ENCODE measurements around the gene PSMG4. TPM values are rescaled to one million over a fixed set of nuclear protein-coding genes. Genes with fewer than 3 reads are reported as not detected.

Gene PSMG4
- total RNA-seq, 2 experiments from 2014 or later, result 12.3 to 12.8 TPM

DNA sequence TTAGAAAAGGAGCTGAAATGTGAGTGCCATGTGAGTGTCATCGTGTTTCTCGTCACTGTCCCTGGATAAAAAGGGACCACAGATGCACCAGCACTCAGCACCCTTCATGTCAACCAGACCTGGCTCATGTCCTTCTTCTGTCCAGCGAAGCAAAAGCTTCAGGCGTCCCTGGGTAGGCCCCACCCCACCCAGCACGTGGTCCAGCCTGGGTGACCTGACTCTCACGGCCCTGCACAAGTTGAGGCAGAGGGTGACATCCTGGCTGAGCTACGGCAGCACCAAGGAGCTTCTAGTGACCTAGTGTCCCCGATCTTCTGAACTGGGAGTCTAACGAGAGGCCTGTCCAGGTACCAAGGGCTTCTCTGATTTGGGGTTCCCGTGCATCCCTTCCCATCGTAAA, 37.8 kb downstream of the PSMG4 start:
- Histone ChIP-seq H3K4me1 (ENCODE audit: insufficient read depth, low read length) (no peaks in the 10 kb centered on the region), H3K27ac (ENCODE audit: low read depth in 1 of 2, low read length in 2 of 2) (no peak overlapping the region), H3K4me3 (ENCODE audit: low read length) (no peak overlapping the region), H3K9me3 (ENCODE audit: control insufficient read depth in 1 of 2, insufficient read depth in 1 of 2, low read length in 2 of 2) (no peaks in the 10 kb centered on the region), H3K27me3 (ENCODE audit: control insufficient read depth in 1 of 2, insufficient read depth in 2 of 2, low read length in 2 of 2) (no peaks in the 10 kb centered on the region), H3K36me3 (ENCODE audit: insufficient read depth, low read length) (no peaks in the 10 kb centered on the region)
- intact Hi-C loops (cut with DNase I, micrococcal nuclease), result no loop called here
- POLR2A ChIA-PET, result no interaction called here
- H3K4me1 Mint-ChIP-seq (ENCODE audit: low read depth), result no peaks in the 10 kb centered on the region
- peak in 1 of 14 experiments; percentile 25 for DNase-seq
- TF ChIP-seq, protein P1, sequence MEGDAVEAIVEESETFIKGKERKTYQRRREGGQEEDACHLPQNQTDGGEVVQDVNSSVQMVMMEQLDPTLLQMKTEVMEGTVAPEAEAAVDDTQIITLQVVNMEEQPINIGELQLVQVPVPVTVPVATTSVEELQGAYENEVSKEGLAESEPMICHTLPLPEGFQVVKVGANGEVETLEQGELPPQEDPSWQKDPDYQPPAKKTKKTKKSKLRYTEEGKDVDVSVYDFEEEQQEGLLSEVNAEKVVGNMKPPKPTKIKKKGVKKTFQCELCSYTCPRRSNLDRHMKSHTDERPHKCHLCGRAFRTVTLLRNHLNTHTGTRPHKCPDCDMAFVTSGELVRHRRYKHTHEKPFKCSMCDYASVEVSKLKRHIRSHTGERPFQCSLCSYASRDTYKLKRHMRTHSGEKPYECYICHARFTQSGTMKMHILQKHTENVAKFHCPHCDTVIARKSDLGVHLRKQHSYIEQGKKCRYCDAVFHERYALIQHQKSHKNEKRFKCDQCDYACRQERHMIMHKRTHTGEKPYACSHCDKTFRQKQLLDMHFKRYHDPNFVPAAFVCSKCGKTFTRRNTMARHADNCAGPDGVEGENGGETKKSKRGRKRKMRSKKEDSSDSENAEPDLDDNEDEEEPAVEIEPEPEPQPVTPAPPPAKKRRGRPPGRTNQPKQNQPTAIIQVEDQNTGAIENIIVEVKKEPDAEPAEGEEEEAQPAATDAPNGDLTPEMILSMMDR (IDR thresholded peaks at IDR 0.05), result no peak
- H3K36me3 Mint-ChIP-seq (ENCODE audit: low read depth), result no peaks in the 10 kb centered on the region
- no peak overlapping the region for H3K4me3 Mint-ChIP-seq
- H3K27ac Mint-ChIP-seq, result no peak overlapping the region
- H3K27me3 Mint-ChIP-seq, result no peaks in the 10 kb centered on the region
- no peaks in the 10 kb centered on the region for H3K9me3 Mint-ChIP-seq
- CTCF ChIA-PET, result no interaction called here
- ATAC-seq (ENCODE audit: poor library complexity), result no peak

DNA sequence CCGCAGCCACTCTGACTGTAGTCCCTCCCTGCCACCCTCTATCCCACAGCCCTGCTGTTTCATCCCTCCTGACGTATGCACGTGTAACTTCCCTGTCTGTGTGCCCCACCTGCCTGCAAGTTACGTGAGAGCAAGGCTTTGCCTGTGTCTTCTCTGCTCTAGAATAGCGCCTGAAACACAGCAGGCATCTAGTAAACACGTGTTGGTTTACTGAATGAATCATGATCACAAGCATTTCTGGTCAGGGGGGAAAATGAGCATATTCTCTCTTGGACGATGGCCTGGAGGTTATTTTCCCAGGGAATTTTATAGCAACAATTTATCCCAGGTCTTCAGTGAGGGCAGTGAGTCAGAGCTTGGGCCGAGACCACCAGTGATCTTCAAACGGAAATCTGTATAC, 38.3 kb downstream of the PSMG4 start:
- Mint-ChIP-seq H3K27ac (no peak overlapping the region), H3K4me3 (no peak overlapping the region), H3K4me1 (ENCODE audit: low read depth) (no peaks in the 10 kb centered on the region), H3K9me3 (no peaks in the 10 kb centered on the region), H3K36me3 (ENCODE audit: low read depth) (no peaks in the 10 kb centered on the region), H3K27me3 (no peaks in the 10 kb centered on the region)
- Histone ChIP-seq H3K4me1 (ENCODE audit: insufficient read depth, low read length) (no peaks in the 10 kb centered on the region), H3K9me3 (ENCODE audit: control insufficient read depth in 1 of 2, insufficient read depth in 1 of 2, low read length in 2 of 2) (no peaks in the 10 kb centered on the region), H3K27ac (ENCODE audit: low read depth in 1 of 2, low read length in 2 of 2) (no peak overlapping the region), H3K36me3 (ENCODE audit: insufficient read depth, low read length) (no peaks in the 10 kb centered on the region), H3K4me3 (ENCODE audit: low read length) (no peak overlapping the region), H3K27me3 (ENCODE audit: control insufficient read depth in 1 of 2, insufficient read depth in 2 of 2, low read length in 2 of 2) (no peaks in the 10 kb centered on the region)
- no peak for ATAC-seq (ENCODE audit: poor library complexity)
- intact Hi-C loops (cut with DNase I, micrococcal nuclease), result no loop called here
- TF ChIP-seq, protein P1 (IDR thresholded peaks at IDR 0.05), result no peak
- ChIA-PET POLR2A (no interaction called here), CTCF (no interaction called here)
- DNase-seq, result no peak

DNA sequence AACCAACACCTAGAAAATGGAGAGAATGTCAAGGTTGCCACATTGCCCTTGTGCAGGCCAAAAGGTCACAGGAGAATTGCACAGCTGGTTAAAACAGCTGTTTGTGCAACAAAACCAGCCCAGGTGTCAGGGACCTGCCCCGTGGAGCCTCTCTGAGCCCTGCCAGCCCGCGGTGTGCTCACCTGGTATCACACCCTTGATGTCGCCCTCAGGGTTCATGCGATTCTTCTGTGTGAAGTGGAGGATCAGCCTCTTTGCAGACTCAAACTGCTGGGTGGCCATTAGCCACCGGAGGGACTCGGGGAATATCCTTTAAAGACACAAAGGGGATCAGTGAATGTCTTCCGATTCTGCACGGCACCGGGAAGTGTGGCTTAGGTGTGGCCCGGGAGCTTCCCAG, 39.2 kb downstream of the PSMG4 start:
- ATAC-seq (ENCODE audit: poor library complexity) (no peak), DNase-seq (peak in 1 of 14 experiments; percentile 15)
- Histone ChIP-seq H3K4me1 (ENCODE audit: insufficient read depth, low read length) (no peaks in the 10 kb centered on the region), H3K27me3 (ENCODE audit: control insufficient read depth in 1 of 2, insufficient read depth in 2 of 2, low read length in 2 of 2) (no peaks in the 10 kb centered on the region), H3K36me3 (ENCODE audit: insufficient read depth, low read length) (no peaks in the 10 kb centered on the region), H3K9me3 (ENCODE audit: control insufficient read depth in 1 of 2, insufficient read depth in 1 of 2, low read length in 2 of 2) (no peaks in the 10 kb centered on the region), H3K27ac (ENCODE audit: low read depth in 1 of 2, low read length in 2 of 2) (no peak overlapping the region), H3K4me3 (ENCODE audit: low read length) (no peak overlapping the region)
- CTCF ChIA-PET, result no interaction called here
- H3K4me3 Mint-ChIP-seq, result no peak overlapping the region
- intact Hi-C loops (cut with DNase I, micrococcal nuclease), result no loop called here
- no peaks in the 10 kb centered on the region for H3K4me1 Mint-ChIP-seq (ENCODE audit: low read depth)
- no peak overlapping the region for H3K27ac Mint-ChIP-seq
- POLR2A ChIA-PET, result no interaction called here
- TF ChIP-seq, protein P1 (IDR thresholded peaks at IDR 0.05), result no peak
- H3K36me3 Mint-ChIP-seq (ENCODE audit: low read depth), result no peaks in the 10 kb centered on the region
- no peaks in the 10 kb centered on the region for H3K9me3 Mint-ChIP-seq
- no peaks in the 10 kb centered on the region for H3K27me3 Mint-ChIP-seq
